VCaP (cell line): ENCODE results near the gene HINT3.
"Not testable (repeated sequence)": the region's sequence is repeated elsewhere in the genome, so short reads cannot be mapped to it uniquely, and the experiment has no call there.

Source experiments
- H3K27ac ChIP-seq: fragments of 450-650 bp; 2 replicates; pipeline ENCODE4 v1.5.1; 2017
- TF ChIP-seq, protein P1 (sequence below): fragments of 450-650 bp; conservative IDR thresholded peaks from 2 replicates; pipeline ENCODE4 v1.5.1; 2017; ENCODE audit warnings: mild to moderate bottlenecking, moderate library complexity

HINT3 gene

DNA sequence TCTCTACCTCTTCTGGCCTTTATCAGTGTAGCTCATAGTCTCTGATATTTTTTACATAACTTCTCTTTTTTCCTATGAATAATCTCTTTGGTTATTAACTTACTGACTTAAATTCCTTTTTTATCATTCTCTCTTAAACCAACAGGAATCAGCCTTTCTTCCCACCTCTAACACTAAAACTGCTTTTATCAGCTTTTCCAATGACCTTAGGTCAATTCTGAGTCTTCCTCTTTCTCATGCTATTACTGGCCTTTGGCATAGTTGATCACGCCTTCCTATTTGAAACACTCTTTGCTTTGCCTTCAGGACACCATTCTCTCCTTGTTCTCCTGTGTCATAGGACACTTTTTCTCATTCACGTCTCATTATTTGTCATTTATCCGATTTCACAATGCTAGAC lies 8.1 kb upstream of the HINT3 start:
- no peak overlapping the region for H3K27ac ChIP-seq
- TF ChIP-seq, protein P1, sequence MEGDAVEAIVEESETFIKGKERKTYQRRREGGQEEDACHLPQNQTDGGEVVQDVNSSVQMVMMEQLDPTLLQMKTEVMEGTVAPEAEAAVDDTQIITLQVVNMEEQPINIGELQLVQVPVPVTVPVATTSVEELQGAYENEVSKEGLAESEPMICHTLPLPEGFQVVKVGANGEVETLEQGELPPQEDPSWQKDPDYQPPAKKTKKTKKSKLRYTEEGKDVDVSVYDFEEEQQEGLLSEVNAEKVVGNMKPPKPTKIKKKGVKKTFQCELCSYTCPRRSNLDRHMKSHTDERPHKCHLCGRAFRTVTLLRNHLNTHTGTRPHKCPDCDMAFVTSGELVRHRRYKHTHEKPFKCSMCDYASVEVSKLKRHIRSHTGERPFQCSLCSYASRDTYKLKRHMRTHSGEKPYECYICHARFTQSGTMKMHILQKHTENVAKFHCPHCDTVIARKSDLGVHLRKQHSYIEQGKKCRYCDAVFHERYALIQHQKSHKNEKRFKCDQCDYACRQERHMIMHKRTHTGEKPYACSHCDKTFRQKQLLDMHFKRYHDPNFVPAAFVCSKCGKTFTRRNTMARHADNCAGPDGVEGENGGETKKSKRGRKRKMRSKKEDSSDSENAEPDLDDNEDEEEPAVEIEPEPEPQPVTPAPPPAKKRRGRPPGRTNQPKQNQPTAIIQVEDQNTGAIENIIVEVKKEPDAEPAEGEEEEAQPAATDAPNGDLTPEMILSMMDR: no peak

DNA sequence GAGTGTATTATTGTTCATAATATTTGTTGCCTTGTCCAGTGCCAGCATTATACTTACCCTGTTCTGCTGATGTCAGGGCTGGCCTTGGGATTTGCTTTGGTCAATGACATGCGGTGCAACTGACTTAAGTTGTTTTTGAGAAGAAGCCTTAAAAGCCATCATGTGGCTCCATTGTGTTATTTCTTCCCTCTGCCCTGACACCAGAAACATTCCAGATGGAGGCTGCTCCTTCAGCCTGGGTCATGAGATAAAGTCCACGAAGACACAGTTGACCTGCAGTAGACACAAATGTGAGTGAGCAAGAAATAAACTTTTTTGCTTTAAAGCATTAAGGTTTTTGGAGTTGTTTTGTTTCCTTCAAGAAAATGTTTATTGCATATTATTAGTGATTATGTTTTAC lies 7.5 kb upstream of the HINT3 start:
- no peak overlapping the region for H3K27ac ChIP-seq
- TF ChIP-seq, protein P1: no peak

DNA sequence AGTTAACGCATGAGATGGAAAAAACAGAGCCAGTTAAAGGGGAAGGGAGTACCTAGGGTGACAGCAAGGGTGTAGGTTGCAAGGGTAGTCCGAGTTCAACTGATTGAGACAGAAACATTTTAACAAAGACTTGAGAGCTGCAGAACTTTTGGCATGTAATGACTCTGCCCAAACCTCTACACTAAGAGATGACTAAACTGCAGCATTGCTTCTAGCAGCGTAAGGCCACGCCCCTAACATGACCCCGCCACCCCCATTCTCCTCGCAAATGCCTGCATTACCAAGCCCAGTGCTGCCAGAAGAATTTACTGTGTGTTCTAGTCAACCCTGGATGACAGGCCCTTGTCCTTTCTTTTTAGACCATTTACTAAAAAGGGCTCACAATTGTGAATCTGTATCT lies 6.3 kb upstream of the HINT3 start:
- no peak overlapping the region for H3K27ac ChIP-seq
- TF ChIP-seq, protein P1: no peak

DNA sequence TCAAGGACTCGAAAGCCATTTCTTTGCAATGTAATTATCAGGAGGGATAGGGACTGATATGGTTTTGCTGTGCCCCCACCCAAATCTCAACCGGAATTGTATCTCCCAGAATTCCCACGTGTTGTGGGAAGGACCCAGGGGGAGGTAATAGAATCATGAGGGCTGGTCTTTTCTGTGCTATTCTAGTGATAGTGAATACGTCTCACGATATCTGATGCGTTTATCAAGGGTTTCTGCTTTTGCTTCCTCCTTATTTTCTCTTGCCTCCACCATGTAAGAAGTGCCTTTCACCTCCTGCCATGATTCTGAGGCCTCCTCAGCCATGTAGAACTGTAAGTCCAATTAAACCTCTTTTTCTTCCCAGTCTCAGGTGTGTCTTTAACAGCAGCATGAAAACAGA lies 5.9 kb upstream of the HINT3 start:
- H3K27ac ChIP-seq: not testable (repeated sequence)

DNA sequence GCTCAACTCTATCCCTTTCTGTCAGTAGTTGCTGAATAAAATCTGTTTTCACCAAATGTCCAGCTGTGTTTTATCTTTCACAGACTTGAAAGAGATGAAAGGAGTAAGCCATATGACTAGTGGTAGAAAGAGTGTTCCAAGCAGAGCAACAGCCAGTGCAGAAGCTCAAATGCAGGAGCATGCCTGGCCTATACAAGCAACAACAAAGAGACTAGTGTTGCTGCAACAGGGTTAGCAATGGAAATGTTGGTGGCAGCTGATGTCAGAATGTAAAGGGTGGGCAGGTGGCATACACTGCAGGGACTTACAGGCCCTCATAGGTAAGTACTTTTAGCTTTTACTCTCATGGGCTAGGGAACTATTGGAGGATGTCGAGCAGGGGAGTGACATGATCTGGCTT lies 5.2 kb upstream of the HINT3 start:
- no peak overlapping the region for H3K27ac ChIP-seq
- TF ChIP-seq, protein P1: no peak

DNA sequence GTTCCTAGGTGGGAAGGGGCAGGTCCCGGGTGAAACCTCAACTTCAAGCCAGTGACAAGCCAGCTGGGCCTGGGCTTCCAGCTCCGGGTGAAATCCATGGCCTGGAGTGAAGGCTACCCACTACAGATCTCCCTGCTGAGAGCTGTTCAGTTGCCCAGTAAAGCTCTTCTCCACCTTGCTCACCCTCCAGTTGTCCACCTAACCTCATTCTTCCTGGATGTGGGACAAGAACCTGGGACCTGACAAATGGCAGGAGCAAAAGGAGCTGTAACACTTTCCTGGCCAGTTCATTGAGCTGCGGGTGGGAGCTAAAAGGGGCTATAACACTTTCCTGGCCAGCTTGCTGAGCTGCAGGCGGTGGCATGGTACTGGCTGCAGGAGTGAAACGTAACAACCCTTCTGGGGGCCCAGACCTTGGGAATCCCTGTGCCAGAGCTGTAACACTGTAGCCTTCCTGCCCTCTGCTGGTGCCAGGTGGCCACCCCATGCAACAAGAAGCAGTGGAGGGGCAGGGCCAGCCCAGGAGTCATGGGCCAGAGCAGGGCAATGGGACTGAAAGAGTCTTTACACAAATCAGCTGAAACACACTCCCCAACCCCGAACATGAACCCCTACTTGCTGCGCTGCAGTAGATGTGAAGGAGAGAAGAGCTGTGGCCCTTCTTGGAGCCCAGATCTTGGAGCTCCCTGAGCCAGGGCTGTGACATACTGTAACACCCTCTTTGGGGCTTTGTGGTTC lies 3.6 kb upstream of the HINT3 start:
- no peak overlapping the region for H3K27ac ChIP-seq
- TF ChIP-seq, protein P1: no peak

DNA sequence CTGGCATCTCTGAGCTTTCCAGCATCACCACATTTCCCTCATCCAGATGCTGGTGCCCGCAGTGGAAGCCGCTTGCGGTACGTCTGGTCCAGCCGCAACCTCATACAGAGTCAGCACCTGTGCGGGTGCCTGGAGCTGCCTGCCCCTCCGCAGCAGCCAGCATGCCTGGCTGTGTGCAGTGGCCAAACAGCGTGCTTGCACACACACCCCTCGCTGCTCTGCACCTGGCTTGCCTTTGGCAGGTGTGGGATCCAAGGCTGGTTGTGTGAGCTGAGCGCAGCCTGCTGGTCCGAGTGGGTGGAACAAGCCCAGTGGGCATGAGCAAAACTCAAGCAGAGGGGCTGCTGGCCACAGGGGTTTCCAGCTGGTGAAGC lies 3.1 kb upstream of the HINT3 start:
- H3K27ac ChIP-seq: no peak overlapping the region
- TF ChIP-seq, protein P1: peak; percentile 52

DNA sequence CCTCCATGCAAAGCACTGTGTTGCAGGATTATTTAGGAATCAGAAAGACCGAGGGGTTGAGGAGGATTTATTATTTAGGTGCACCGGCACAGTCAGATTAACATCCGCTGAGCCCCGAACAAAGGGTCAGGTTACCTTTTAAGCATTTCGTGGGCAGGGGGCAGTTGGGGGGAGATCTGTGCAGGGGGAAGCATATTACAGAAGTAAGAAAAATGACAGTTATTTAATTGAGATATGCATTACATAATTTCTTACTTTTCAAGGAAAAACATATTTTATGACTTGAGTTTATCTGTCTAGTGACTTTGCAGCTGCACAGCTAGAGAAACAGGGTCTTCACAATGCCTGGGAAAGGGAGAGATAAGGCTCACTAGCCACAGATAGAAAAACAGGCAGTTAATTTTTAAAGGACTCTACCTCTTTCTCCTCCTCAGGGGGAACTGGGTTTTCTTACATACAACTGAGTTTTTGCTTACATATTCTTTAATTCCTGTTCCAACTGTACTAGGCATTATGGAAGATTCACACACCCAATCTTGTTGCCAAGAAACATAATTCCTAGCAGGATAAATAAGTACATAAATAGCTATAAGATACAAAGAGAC lies 1.7 kb upstream of the HINT3 start:
- H3K27ac ChIP-seq: no peak overlapping the region
- TF ChIP-seq, protein P1: no peak
